Stimulated activated CD4-positive, alpha-beta T cell treated with anti-CD3 and anti-CD28 coated beads, Interleukin-1b, Interleukin-23, amount 100 ng/mL, for 1 hour (primary cell): ENCODE measurements around the gene C2orf81.

Experiments used
- DNase-seq, 2 donors: peaks; one replicate each; pipeline ENCODE4 v3.0.0-alpha.2; 2020; ENCODE audit warnings: low read depth in 2 of 2

Gene C2orf81

DNA sequence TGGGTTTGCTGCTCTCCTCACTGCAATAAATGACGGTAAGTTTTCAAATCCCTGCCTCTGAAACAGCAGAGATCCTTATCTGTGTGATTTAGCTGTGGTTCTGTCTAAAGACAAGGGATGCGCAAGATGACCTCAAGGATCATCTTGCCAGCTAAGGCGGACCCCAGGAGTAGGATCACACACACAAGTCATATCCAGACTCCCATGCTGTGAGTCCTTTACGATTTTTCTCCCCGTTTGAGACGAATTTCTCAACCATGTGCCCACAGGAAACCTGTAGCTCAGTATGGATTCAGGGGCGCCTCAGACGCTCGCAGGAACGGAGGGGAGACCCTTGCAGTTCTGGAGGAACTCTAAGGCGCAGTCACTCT lies 30.2 kb downstream of the C2orf81 start:
- no peak for DNase-seq

DNA sequence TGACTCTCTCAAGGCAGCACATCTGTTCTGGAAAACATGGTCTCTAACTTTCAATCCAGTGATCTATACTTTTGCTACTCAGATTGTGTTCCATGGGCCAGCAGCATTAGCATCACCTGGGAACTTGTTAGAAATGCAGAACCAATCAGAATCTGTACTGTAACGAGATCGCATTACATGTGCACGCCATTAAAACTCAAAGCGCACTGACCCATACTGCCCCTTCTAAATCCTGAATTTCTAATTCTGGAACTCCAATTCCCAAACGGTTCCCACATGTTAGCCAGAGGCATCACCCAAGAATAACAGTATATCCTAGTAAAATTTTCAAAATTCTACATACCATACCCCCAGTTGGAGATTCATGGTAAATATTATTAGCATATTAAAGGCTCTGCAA lies 30.8 kb downstream of the C2orf81 start:
- no peak for DNase-seq

DNA sequence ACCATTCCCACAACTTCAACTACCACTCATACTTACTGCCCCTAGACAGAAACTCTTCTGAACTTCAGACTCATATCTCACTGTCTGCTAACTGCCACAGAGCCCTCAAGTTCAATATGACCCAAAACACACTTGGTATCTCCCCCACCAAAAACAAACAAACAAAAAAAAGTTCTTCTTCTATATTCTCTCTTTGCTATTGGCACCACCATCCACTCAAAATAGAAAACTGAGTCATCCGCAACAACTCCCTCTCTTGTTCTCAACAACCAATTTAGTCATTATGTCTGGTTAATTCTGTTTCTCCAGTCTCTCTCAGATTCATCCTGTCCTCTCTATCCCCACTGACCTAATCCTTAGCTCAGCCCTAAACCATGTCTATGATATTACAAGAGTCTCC lies 34.1 kb downstream of the C2orf81 start:
- no peak for DNase-seq

DNA sequence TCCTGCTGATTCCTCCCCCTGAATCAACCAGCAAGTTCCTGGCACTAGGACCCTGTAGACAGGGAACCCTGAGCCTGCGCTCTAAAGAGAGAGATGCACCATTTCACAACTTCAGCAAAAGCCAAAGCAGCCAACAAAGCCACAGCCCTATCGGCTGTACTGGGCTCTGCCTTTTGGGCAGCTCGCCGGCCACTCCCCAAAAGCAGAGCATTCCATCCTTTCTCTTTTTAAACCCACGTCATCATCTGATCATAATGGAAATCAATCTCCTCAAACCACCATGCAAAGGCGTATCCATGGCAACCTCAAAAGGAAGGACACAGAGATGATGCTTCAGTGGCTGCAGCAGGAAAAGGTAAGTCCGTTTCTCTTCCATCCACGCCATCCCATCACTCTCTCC lies 36.0 kb downstream of the C2orf81 start:
- no peak for DNase-seq

DNA sequence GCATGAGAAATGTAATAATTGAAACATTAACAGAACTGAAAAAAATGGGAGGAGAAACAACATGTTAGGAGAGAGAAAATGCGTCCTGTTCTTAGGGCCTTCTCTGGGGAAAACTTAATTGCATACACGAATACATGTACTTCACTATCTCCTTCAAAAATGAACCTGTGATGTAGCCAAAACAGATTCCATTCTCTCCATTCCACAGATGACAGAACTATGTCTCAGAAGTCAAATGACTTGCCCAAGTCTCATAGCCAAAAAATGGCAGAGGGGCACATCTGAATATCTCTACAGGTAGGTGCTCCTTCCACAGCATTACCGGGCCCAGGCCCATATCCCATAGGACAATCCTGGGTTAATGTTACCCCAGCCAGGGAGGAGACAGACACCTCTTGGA lies 37.4 kb downstream of the C2orf81 start:
- no peak for DNase-seq

- no peak for DNase-seq
Observed at GRCh38 chr2:74383254-74383653, 38.2 kb downstream of the C2orf81 start.

- no peak for DNase-seq
Observed at GRCh38 chr2:74381751-74382150, 39.7 kb downstream of the C2orf81 start.

- no peak for DNase-seq
Observed at GRCh38 chr2:74379851-74380789, 41.3 kb downstream of the C2orf81 start, which contains the start of gene DCTN1. TSS of gene DCTN1 (minus strand) at chr2:74380311. CDS start at chr2:74380037, 274 bp downstream.

DNA sequence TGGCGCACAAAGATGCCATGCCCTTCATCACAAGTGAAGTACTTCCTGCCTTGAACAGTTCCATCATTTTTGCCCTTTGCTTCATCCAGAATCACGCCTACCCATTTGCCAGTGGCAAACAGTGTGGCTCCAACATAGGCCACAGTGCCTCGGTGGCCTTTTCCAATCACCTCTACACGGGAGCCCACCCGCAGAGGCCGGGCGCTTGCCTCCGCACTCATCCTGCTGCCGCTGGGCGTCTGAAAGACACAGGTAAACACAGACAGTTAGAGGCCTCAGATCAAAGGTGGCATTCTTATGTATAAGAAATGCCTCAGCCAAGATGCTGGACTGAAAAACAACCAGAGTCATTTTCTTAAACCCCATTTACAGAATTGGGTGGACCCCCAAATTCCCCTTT lies 43.4 kb downstream of the C2orf81 start:
- no peak for DNase-seq

GRCh38 chr2:74375838-74376237 lies 45.6 kb downstream of the C2orf81 start:
- no peak for DNase-seq

GRCh38 chr2:74374509-74375205 lies 46.8 kb downstream of the C2orf81 start:
- no peak for DNase-seq

GRCh38 chr2:74373985-74374384 lies 47.4 kb downstream of the C2orf81 start:
- DNase-seq, result no peak

DNA sequence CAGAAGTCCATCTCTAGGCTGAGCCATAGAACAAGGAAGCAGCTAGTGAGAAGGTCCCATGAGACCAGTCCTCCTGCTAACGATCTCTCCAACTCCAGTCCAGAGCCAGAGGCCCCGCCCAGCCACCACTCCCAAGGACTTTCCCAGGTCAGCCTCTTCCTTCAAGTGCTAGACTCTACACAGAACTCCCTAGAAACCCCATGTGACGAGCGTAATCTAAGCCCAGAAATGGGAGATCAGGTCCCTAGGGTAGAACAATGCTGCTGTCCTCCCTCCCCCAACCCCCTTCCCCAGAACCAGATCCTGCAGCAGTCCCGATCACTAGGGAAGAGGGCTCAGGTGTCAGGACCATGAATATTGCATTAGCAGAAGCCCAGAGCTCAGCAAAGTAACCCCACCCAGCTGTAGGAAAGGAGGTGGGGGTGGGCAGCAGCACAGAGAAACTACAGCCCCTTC lies 48.2 kb downstream of the C2orf81 start:
- no peak for DNase-seq

DNA sequence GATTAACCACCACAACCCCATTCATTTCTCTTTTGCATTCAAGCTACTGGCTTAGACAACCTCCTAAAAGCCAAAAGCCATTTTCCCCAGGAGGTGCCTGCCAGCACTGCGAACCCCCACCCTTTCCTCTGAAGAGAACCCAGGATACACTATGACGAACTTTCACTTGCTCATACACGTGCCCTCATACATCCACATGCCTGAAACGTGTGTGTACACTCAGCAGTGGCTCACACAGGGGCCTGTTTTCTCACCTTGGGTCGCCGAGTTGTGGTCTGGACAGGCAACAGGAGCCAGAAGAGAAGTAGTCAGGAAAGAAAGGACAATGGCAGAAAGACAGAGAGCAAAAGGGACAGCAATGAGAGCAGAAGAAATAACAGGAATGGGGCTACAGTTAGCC lies 48.7 kb downstream of the C2orf81 start:
- DNase-seq, result no peak

DNA sequence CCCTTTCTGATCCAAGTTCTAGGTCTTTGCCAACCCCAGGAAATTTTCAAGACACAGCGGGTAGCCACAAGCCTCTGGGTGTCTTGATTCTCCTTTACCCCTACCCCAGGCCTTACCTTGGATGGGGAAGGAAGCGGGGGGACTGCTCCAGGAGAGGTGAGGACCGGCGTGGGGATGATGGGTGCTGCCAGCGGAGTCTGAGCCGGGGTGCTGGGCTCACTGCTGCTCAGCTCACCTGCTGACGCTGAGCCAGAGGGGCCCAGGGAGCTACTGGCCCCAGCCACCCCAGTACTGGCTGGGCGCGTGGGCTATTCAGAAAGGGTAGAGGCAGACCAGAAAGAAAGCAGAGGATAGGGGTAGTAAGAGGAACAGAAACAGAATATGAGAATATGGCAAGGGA lies 50.0 kb downstream of the C2orf81 start:
- no peak for DNase-seq

GRCh38 chr2:74369976-74370375 lies 51.4 kb downstream of the C2orf81 start:
- no peak for DNase-seq

- no peak for DNase-seq
Observed at GRCh38 chr2:74368499-74368898, 52.9 kb downstream of the C2orf81 start.

- no peak for DNase-seq
Observed at GRCh38 chr2:74367789-74368188, 53.6 kb downstream of the C2orf81 start.

DNA sequence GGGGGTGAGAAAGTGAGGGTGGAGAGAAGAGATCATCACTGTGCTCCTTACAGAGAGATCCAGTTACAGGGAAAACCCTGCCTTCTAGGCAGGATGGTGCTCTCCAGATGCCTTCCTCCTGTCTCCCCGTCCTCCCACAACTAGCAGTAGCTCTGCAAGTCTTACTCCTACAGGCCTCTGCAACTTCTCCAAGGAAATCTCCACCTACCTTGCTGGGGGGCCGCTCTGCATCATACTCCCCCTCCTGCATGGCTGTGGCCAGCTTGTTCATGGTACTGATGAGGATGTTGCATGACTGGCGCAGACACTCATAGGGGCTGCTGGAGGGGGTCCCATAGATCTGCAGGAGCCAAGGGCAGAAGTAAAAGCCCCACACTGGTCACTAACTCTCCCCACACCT lies 55.4 kb downstream of the C2orf81 start:
- no peak for DNase-seq

- no peak for DNase-seq
Observed at GRCh38 chr2:74364533-74365505, 56.6 kb downstream of the C2orf81 start.
